ENCODE measurements around the gene ADAMTS1. TPM values are rescaled to one million over a fixed set of nuclear protein-coding genes. Genes with fewer than 3 reads are reported as not detected.
A peak's percentile ranks its signal among the peaks of the same experiment; 100 is the strongest.

The ADAMTS1 gene
- total and polyA plus RNA-seq, 9 donors = 93.7 to 532 (median 282) TPM

GRCh38 chr21:26795412-26795805 is 49.8 kb downstream of the ADAMTS1 start:
- no peak for DNase-seq
- intact Hi-C loops (cut with DNase I) = loop anchor here in 1 of 4 donors (10.0 kb wide), 1 partner anchor 49 kb away; the partner anchor contains the start of gene ADAMTS1
- Histone ChIP-seq H3K27ac (peak overlapping the region; percentile 72 to 77), H3K9me3 (no peaks in the 10 kb centered on the region), H3K27me3 (no peaks in the 10 kb centered on the region), H3K4me3 (no peak overlapping the region), H3K36me3 (no peaks in the 10 kb centered on the region), H3K4me1 (ENCODE audit: insufficient read depth) (peaks cover 18% of the 10 kb centered on the region)
- 69 to 72% (median 71%) methylated on average over 10 of the region's 10 CpGs for WGBS, 3 donors
- no peak for TF ChIP-seq CTCF (IDR thresholded peaks at IDR 0.05)
- no peak for TF ChIP-seq POLR2A (IDR thresholded peaks at IDR 0.05)
- TF ChIP-seq EP300 (IDR thresholded peaks at IDR 0.05) = no peak

- no peak for DNase-seq
- intact Hi-C loops (cut with DNase I) = loop anchor here in 1 of 4 donors (10.0 kb wide), 1 partner anchor 50 kb away; the partner anchor contains the start of gene ADAMTS1
- H3K27me3 ChIP-seq = no peaks in the 10 kb centered on the region
Measured at GRCh38 chr21:26794597-26795411, 50.4 kb downstream of the ADAMTS1 start.

GRCh38 chr21:26790296-26790695 is 54.9 kb downstream of the ADAMTS1 start:
- peaks cover 12% of the 10 kb centered on the region for H3K4me1 ChIP-seq (ENCODE audit: insufficient read depth)
- peak overlapping the region in 1 of 2 donors; percentile 74 for H3K27ac ChIP-seq
- no peak for TF ChIP-seq POLR2A (IDR thresholded peaks at IDR 0.05)
- TF ChIP-seq CTCF (IDR thresholded peaks at IDR 0.05) = no peak
- no peak for TF ChIP-seq EP300 (IDR thresholded peaks at IDR 0.05)
- no peaks in the 10 kb centered on the region for H3K27me3 ChIP-seq
- intact Hi-C loops (cut with DNase I) = loop anchor here in 1 of 4 donors (10.0 kb wide), 1 partner anchor 55 kb away; the partner anchor contains the start of gene ADAMTS1
- peak in 1 of 5 donors; percentile 41 for DNase-seq
- H3K9me3 ChIP-seq = no peaks in the 10 kb centered on the region
- no peaks in the 10 kb centered on the region for H3K36me3 ChIP-seq
- no peak overlapping the region for H3K4me3 ChIP-seq

More at GRCh38 chr21:26794597-26795411, 50.4 kb downstream of the ADAMTS1 start:
- TF ChIP-seq EP300 (IDR thresholded peaks at IDR 0.05) = no peak
- no peak for TF ChIP-seq POLR2A (IDR thresholded peaks at IDR 0.05)
- TF ChIP-seq CTCF (IDR thresholded peaks at IDR 0.05) = no peak
- Histone ChIP-seq H3K4me3 (no peak overlapping the region), H3K27ac (peak overlapping the region; percentile 72 to 77), H3K9me3 (no peaks in the 10 kb centered on the region), H3K36me3 (no peaks in the 10 kb centered on the region), H3K4me1 (ENCODE audit: insufficient read depth) (peaks cover 17% of the 10 kb centered on the region)
- 64 to 83% (median 78%) methylated on average over 5 of the region's 5 CpGs for WGBS, 3 donors

- peak overlapping the region; percentile 53 to 74 for H3K27ac ChIP-seq
- peaks cover 11% of the 10 kb centered on the region for H3K4me1 ChIP-seq (ENCODE audit: insufficient read depth)
- H3K36me3 ChIP-seq = no peaks in the 10 kb centered on the region
- WGBS, 3 donors = 23 to 51% (median 33%) methylated on average over 8 of the region's 8 CpGs
- intact Hi-C loops (cut with DNase I) = loop anchor here in 1 of 4 donors (1.0 kb wide), 1 partner anchor 57 kb away; the partner anchor contains the start of gene ADAMTS1
- no peak for TF ChIP-seq POLR2A (IDR thresholded peaks at IDR 0.05)
- peak; percentile 89 for TF ChIP-seq EP300 (IDR thresholded peaks at IDR 0.05)
- no peak overlapping the region for H3K4me3 ChIP-seq
- DNase-seq = peak; percentile 57 to 82 (median 66)
- H3K9me3 ChIP-seq = no peaks in the 10 kb centered on the region
- no peaks in the 10 kb centered on the region for H3K27me3 ChIP-seq
Measured at GRCh38 chr21:26788790-26789189, 56.4 kb downstream of the ADAMTS1 start.

Other genes with a start within 250 kb of the ADAMTS1 start
- gene ADAMTS5, start 121.7 kb upstream of the ADAMTS1 start, total RNA-seq = 10 to 100 TPM in 6 of 7 donors, 1 to 10 TPM in 1; 9.2 to 33.2 (median 21.0) TPM
- gene ADAMTS5, start 121.7 kb upstream of the ADAMTS1 start, polyA plus RNA-seq = 10 to 100 TPM; 11.0 to 37.3 TPM